ENCODE measurements around the gene CDK14.

CDK14 gene

DNA sequence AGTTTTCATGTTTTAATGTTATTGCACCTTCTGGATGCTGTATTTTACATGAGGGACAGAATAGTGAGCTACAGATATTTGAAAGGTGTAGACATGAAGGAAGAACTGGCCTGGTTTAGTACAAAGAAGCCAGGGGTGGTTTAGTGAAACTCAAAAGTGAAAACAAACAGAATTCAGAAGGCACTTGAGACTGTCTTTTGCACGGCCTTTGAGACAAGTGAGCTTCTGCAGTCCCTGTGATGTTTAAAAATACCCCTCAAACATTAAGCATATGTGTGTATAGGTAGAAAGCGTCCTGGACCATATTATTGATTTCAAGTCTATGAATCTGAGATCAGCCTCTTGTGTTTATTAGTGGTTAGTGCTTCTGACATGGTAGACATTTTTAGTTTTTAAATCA, 118.9 kb downstream of the CDK14 start:
- Histone ChIP-seq H3K9me3 (ENCODE audit: low read length) (no peaks in the 10 kb centered on the region), H4K20me1 (ENCODE audit: insufficient read depth, low read length) (no peaks in the 10 kb centered on the region), H3K9me2 (ENCODE audit: low read depth, low read length) (no peaks in the 10 kb centered on the region), H3K4me2 (ENCODE audit: low read length) (peak overlapping the region; percentile 89), H3K4me1 (ENCODE audit: insufficient read depth, low read length, severe bottlenecking) (peaks cover 86% of the 10 kb centered on the region), H2AFZ (ENCODE audit: low read length) (no peak overlapping the region), H3K27ac (ENCODE audit: low read depth, low read length, poor library complexity, severe bottlenecking) (peak overlapping the region; percentile 91), H3K79me2 (ENCODE audit: insufficient read depth, low read length) (peaks cover 100% of the 10 kb centered on the region), H3K4me3 (ENCODE audit: low read depth, low read length, poor library complexity, severe bottlenecking) (peak overlapping the region; percentile 88), H3F3A (ENCODE audit: insufficient read depth, low read length) (no peaks in the 10 kb centered on the region), H3K27me3 (ENCODE audit: insufficient read depth, low read length) (no peaks in the 10 kb centered on the region), H3K36me3 (ENCODE audit: insufficient read depth, low read length) (peaks cover 16% of the 10 kb centered on the region), H3K9ac (ENCODE audit: low read length) (peak overlapping the region; percentile 67)
- no peak for TF ChIP-seq EZH2 (IDR thresholded peaks at IDR 0.05; ENCODE audit: borderline replicate concordance, low read length)
- TF ChIP-seq, protein P1, sequence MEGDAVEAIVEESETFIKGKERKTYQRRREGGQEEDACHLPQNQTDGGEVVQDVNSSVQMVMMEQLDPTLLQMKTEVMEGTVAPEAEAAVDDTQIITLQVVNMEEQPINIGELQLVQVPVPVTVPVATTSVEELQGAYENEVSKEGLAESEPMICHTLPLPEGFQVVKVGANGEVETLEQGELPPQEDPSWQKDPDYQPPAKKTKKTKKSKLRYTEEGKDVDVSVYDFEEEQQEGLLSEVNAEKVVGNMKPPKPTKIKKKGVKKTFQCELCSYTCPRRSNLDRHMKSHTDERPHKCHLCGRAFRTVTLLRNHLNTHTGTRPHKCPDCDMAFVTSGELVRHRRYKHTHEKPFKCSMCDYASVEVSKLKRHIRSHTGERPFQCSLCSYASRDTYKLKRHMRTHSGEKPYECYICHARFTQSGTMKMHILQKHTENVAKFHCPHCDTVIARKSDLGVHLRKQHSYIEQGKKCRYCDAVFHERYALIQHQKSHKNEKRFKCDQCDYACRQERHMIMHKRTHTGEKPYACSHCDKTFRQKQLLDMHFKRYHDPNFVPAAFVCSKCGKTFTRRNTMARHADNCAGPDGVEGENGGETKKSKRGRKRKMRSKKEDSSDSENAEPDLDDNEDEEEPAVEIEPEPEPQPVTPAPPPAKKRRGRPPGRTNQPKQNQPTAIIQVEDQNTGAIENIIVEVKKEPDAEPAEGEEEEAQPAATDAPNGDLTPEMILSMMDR (IDR thresholded peaks at IDR 0.05; ENCODE audit: low read length) = no peak

GRCh38 chr7:90717296-90718060, 121.4 kb downstream of the CDK14 start:
- H4K20me1 ChIP-seq (ENCODE audit: insufficient read depth, low read length) = no peaks in the 10 kb centered on the region
- no peaks in the 10 kb centered on the region for H3K9me3 ChIP-seq (ENCODE audit: low read length)
- peaks cover 100% of the 10 kb centered on the region for H3K79me2 ChIP-seq (ENCODE audit: insufficient read depth, low read length)
- peak overlapping the region; percentile 89 for H3K4me2 ChIP-seq (ENCODE audit: low read length)
- no peaks in the 10 kb centered on the region for H3F3A ChIP-seq (ENCODE audit: insufficient read depth, low read length)
- H3K27me3 ChIP-seq (ENCODE audit: insufficient read depth, low read length) = no peaks in the 10 kb centered on the region
- peaks cover 100% of the 10 kb centered on the region for H3K4me1 ChIP-seq (ENCODE audit: insufficient read depth, low read length, severe bottlenecking)
- no peak overlapping the region for H2AFZ ChIP-seq (ENCODE audit: low read length)
- H3K9ac ChIP-seq (ENCODE audit: low read length) = peak overlapping the region; percentile 67
- TF ChIP-seq EZH2 (IDR thresholded peaks at IDR 0.05; ENCODE audit: borderline replicate concordance, low read length) = no peak
- TF ChIP-seq, protein P1 (IDR thresholded peaks at IDR 0.05; ENCODE audit: low read length) = no peak
- peak overlapping the region; percentile 88 for H3K4me3 ChIP-seq (ENCODE audit: low read depth, low read length, poor library complexity, severe bottlenecking)
- peak overlapping the region; percentile 91 for H3K27ac ChIP-seq (ENCODE audit: low read depth, low read length, poor library complexity, severe bottlenecking)
- H3K9me2 ChIP-seq (ENCODE audit: low read depth, low read length) = no peaks in the 10 kb centered on the region
- H3K36me3 ChIP-seq (ENCODE audit: insufficient read depth, low read length) = peaks cover 32% of the 10 kb centered on the region

- Histone ChIP-seq H3K36me3 (ENCODE audit: insufficient read depth, low read length) (peaks cover 35% of the 10 kb centered on the region), H3K27me3 (ENCODE audit: insufficient read depth, low read length) (no peaks in the 10 kb centered on the region), H3K4me3 (ENCODE audit: low read depth, low read length, poor library complexity, severe bottlenecking) (peak overlapping the region; percentile 88), H3K79me2 (ENCODE audit: insufficient read depth, low read length) (peaks cover 100% of the 10 kb centered on the region), H3F3A (ENCODE audit: insufficient read depth, low read length) (no peaks in the 10 kb centered on the region), H3K27ac (ENCODE audit: low read depth, low read length, poor library complexity, severe bottlenecking) (peak overlapping the region; percentile 91), H3K4me1 (ENCODE audit: insufficient read depth, low read length, severe bottlenecking) (peaks cover 100% of the 10 kb centered on the region), H3K9ac (ENCODE audit: low read length) (peak overlapping the region; percentile 67), H4K20me1 (ENCODE audit: insufficient read depth, low read length) (no peaks in the 10 kb centered on the region), H2AFZ (ENCODE audit: low read length) (no peak overlapping the region), H3K9me2 (ENCODE audit: low read depth, low read length) (no peaks in the 10 kb centered on the region), H3K9me3 (ENCODE audit: low read length) (no peaks in the 10 kb centered on the region), H3K4me2 (ENCODE audit: low read length) (peak overlapping the region; percentile 89)
- no peak for TF ChIP-seq EZH2 (IDR thresholded peaks at IDR 0.05; ENCODE audit: borderline replicate concordance, low read length)
- TF ChIP-seq, protein P1 (IDR thresholded peaks at IDR 0.05; ENCODE audit: low read length) = no peak
Measured at GRCh38 chr7:90719155-90719554, 123.0 kb downstream of the CDK14 start.
